Type B pancreatic cell (in vitro differentiated cells): Measurements from ENCODE around the gene ATG2A. TPM values are rescaled to one million over a fixed set of nuclear protein-coding genes. Genes with fewer than 3 reads are reported as not detected.

Experiments
- DNase-seq: peaks from one replicate; pipeline ENCODE4 v3.0.0; 2021; ENCODE audit warnings: mixed read lengths; ENCODE audit not compliant: unreplicated experiment; ENCODE audit errors: extremely low spot score
- H3K27ac Mint-ChIP-seq: 2 replicates; pipeline ENCODE4 v1.8.0; 2021; ENCODE audit warnings: mild to moderate bottlenecking, mixed read lengths
- H3K27me3 Mint-ChIP-seq: 2 replicates; pipeline ENCODE4 v1.8.0; 2021; ENCODE audit warnings: mixed read lengths
- H3K36me3 Mint-ChIP-seq: 2 replicates; pipeline ENCODE4 v1.8.0; 2021; ENCODE audit warnings: mixed read lengths
- H3K4me1 Mint-ChIP-seq: one replicate; pipeline ENCODE4 v1.8.0; 2021; ENCODE audit warnings: mixed read lengths; ENCODE audit not compliant: unreplicated experiment
- H3K4me3 Mint-ChIP-seq: 2 replicates; pipeline ENCODE4 v1.8.0; 2021; ENCODE audit warnings: mild to moderate bottlenecking, mixed read lengths
- H3K9me3 Mint-ChIP-seq: 2 replicates; pipeline ENCODE4 v1.8.0; 2021; ENCODE audit warnings: mixed read lengths
- CTCF ChIP-seq: fragments of 200-600 bp; sonication (generic); conservative IDR thresholded peaks from 2 replicates; pipeline ENCODE4 v1.5.0; 2021; ENCODE audit warnings: antibody characterized with exemption, mild to moderate bottlenecking
- total RNA-seq: library from RNA; stranded (reverse); gene quantifications from 2 replicates; pipeline ENCODE4 v1.2.1, GENCODE V29; 2021; ENCODE audit warnings: low replicate concordance

Gene ATG2A
- total RNA-seq, 1 donor from 2014 or later: 30.8 TPM

- TF ChIP-seq CTCF: no peak
- Mint-ChIP-seq H3K4me1 (peaks cover 13% of the 10 kb centered on the region), H3K9me3 (no peaks in the 10 kb centered on the region), H3K27ac (peak overlapping the region; percentile 97), H3K4me3 (peak overlapping the region; percentile 92), H3K36me3 (no peaks in the 10 kb centered on the region), H3K27me3 (no peaks in the 10 kb centered on the region)
- DNase-seq: no peak
Measured at GRCh38 chr11:64918017-64918416, 1.0 kb upstream of the ATG2A start.

GRCh38 chr11:64917663-64917995 is 620 bp upstream of the ATG2A start:
- Mint-ChIP-seq H3K4me1 (peaks cover 13% of the 10 kb centered on the region), H3K9me3 (no peaks in the 10 kb centered on the region), H3K27me3 (no peaks in the 10 kb centered on the region), H3K27ac (peak overlapping the region; percentile 97), H3K4me3 (peak overlapping the region; percentile 92), H3K36me3 (no peaks in the 10 kb centered on the region)
- no peak for DNase-seq
- no peak for TF ChIP-seq CTCF

- Mint-ChIP-seq H3K27ac (peak overlapping the region; percentile 97), H3K27me3 (no peaks in the 10 kb centered on the region), H3K9me3 (no peaks in the 10 kb centered on the region), H3K4me1 (peaks cover 13% of the 10 kb centered on the region), H3K36me3 (no peaks in the 10 kb centered on the region), H3K4me3 (peak overlapping the region; percentile 92)
- DNase-seq: no peak
- no peak for TF ChIP-seq CTCF
Measured at GRCh38 chr11:64916040-64916774, 802 bp downstream of the ATG2A start.

- H3K36me3 Mint-ChIP-seq: no peaks in the 10 kb centered on the region
- H3K4me1 Mint-ChIP-seq: peaks cover 13% of the 10 kb centered on the region
- H3K9me3 Mint-ChIP-seq: no peaks in the 10 kb centered on the region
- TF ChIP-seq CTCF: no peak
- no peak overlapping the region for H3K27ac Mint-ChIP-seq
- peak overlapping the region; percentile 92 for H3K4me3 Mint-ChIP-seq
- no peaks in the 10 kb centered on the region for H3K27me3 Mint-ChIP-seq
- DNase-seq: no peak
Measured at GRCh38 chr11:64915376-64915887, 1.6 kb downstream of the ATG2A start.

GRCh38 chr11:64914123-64914522 is 2.9 kb downstream of the ATG2A start:
- H3K4me3 Mint-ChIP-seq: peak overlapping the region; percentile 46
- no peaks in the 10 kb centered on the region for H3K36me3 Mint-ChIP-seq
- no peak for DNase-seq
- H3K27ac Mint-ChIP-seq: no peak overlapping the region
- H3K4me1 Mint-ChIP-seq: peaks cover 13% of the 10 kb centered on the region
- H3K9me3 Mint-ChIP-seq: no peaks in the 10 kb centered on the region
- no peaks in the 10 kb centered on the region for H3K27me3 Mint-ChIP-seq
- TF ChIP-seq CTCF: no peak
